IMR-90 (cell line): ENCODE data around the gene GALR2. TPM values are rescaled to one million over a fixed set of nuclear protein-coding genes. Genes with fewer than 3 reads are reported as not detected.

Experiments used
- ATAC-seq: fragments of 200-7000 bp; cut with Tn5 transposase; 2 replicates; pipeline ENCODE4 v1.9.1; 2020; ENCODE audit warnings: low read depth, mild to moderate bottlenecking, moderate library complexity
- BruUV-seq: library from RNA; stranded (reverse); fragments of 400-500 nt; replicated peaks from 2 replicates; lab custom pipeline; 2021; lab: Mats Ljungman, UMichigan
- CTCF ChIA-PET: fragments of 300-600 bp; formaldehyde crosslinking; extraction: SDS; loops from one replicate; lab custom pipeline; 2021; ENCODE audit warnings: antibody characterized with exemption; lab: Yijun Ruan, JAX
- POLR2A ChIA-PET: fragments of 300-600 bp; sonication (Branson Sonifier 250); formaldehyde crosslinking; loops from one replicate; lab custom pipeline; 2022; ENCODE audit warnings: antibody characterized with exemption; ENCODE audit not compliant: unreplicated experiment; lab: Charles Lee
- DNase-seq: peaks from one replicate; pipeline ENCODE4 v3.0.0; 2013
- H2AFZ ChIP-seq: replicated peaks from 2 replicates; pipeline ENCODE3; 2013; ENCODE audit warnings: low read length, mild to moderate bottlenecking; ENCODE audit not compliant: poor library complexity
- H2AK5ac ChIP-seq: 2 replicates; pipeline ENCODE4 v1.6.1; 2013; ENCODE audit warnings: low read depth, low read length, inconsistent platforms
- H2AK9ac ChIP-seq: replicated peaks from 2 replicates; pipeline ENCODE3; 2013; ENCODE audit warnings: mild to moderate bottlenecking, low read depth, low read length, moderate library complexity; ENCODE audit not compliant: poor library complexity
- H2BK120ac ChIP-seq: 2 replicates; pipeline ENCODE4 v1.6.1; 2013; ENCODE audit warnings: low read depth, low read length, inconsistent platforms
- H2BK15ac ChIP-seq: 3 replicates; pipeline ENCODE4 v1.6.1; 2013; ENCODE audit warnings: low read depth, low read length, inconsistent platforms
- H2BK20ac ChIP-seq: 2 replicates; pipeline ENCODE4 v1.6.1; 2013; ENCODE audit warnings: low read depth, mild to moderate bottlenecking, inconsistent platforms, low read length, moderate library complexity
- H2BK5ac ChIP-seq: 2 replicates; pipeline ENCODE4 v1.6.1; 2013; ENCODE audit warnings: mild to moderate bottlenecking, low read depth, low read length, inconsistent platforms; ENCODE audit not compliant: poor library complexity, severe bottlenecking
- H3K14ac ChIP-seq: replicated peaks from 2 replicates; pipeline ENCODE4 v1.6.1; 2013; ENCODE audit warnings: low read depth, low read length, inconsistent platforms
- H3K18ac ChIP-seq: 2 replicates; pipeline ENCODE4 v1.6.1; 2013; ENCODE audit warnings: low read depth, low read length, control low read depth
- H3K23ac ChIP-seq: 2 replicates; pipeline ENCODE4 v1.6.1; 2013; ENCODE audit warnings: low read depth, low read length, inconsistent platforms
- H3K27ac ChIP-seq: 2 replicates; pipeline ENCODE4 v1.5.1; 2013; ENCODE audit warnings: mild to moderate bottlenecking, control low read depth, low read length; ENCODE audit not compliant: insufficient read depth
- H3K27me3 ChIP-seq: 2 replicates; pipeline ENCODE4 v1.6.1; 2013; ENCODE audit warnings: low read length; ENCODE audit not compliant: control insufficient read depth, insufficient read depth
- H3K36me3 ChIP-seq: 2 replicates; pipeline ENCODE4 v1.6.1; 2013; ENCODE audit warnings: low read length, mixed read lengths; ENCODE audit not compliant: control insufficient read depth, insufficient read depth
- H3K4ac ChIP-seq: 2 replicates; pipeline ENCODE4 v1.6.1; 2013; ENCODE audit warnings: low read depth, low read length, inconsistent platforms
- H3K4me1 ChIP-seq: 2 replicates; pipeline ENCODE4 v1.6.1; 2013; ENCODE audit warnings: low read length, mixed read lengths; ENCODE audit not compliant: control insufficient read depth, insufficient read depth
- H3K4me2 ChIP-seq: 2 replicates; pipeline ENCODE4 v1.6.1; 2013; ENCODE audit warnings: low read depth, mild to moderate bottlenecking, control low read depth, low read length, moderate library complexity
- H3K4me3 ChIP-seq: 2 replicates; pipeline ENCODE4 v1.5.1; 2013; ENCODE audit warnings: low read depth, mild to moderate bottlenecking, control low read depth, low read length, moderate library complexity; ENCODE audit not compliant: insufficient read depth
- H3K56ac ChIP-seq: 2 replicates; pipeline ENCODE4 v1.6.1; 2013; ENCODE audit warnings: low read length, inconsistent platforms; ENCODE audit not compliant: insufficient read depth; ENCODE audit errors: extremely low read depth
- H3K79me1 ChIP-seq, 2 experiments: 2 replicates each; pipeline ENCODE4 v1.6.1; 2013; ENCODE audit warnings: low read length in 2 of 2, inconsistent platforms in 1 of 2, low read depth in 1 of 2
- H3K9ac ChIP-seq: 2 replicates; pipeline ENCODE4 v1.6.1; 2013; ENCODE audit warnings: low read depth, low read length, control low read depth
- H3K9me1 ChIP-seq: 2 replicates; pipeline ENCODE4 v1.6.1; 2013; ENCODE audit warnings: low read length, inconsistent platforms; ENCODE audit not compliant: insufficient read depth
- H3K9me3 ChIP-seq: 2 replicates; pipeline ENCODE4 v1.6.1; 2013; ENCODE audit warnings: low read length; ENCODE audit not compliant: control insufficient read depth, insufficient read depth
- H4K20me1 ChIP-seq: 2 replicates; pipeline ENCODE4 v1.6.1; 2013; ENCODE audit warnings: low read length, inconsistent platforms; ENCODE audit not compliant: insufficient read depth
- H4K5ac ChIP-seq: 2 replicates; pipeline ENCODE4 v1.6.1; 2013; ENCODE audit warnings: mild to moderate bottlenecking, low read depth, low read length, control low read depth
- H4K8ac ChIP-seq, 2 experiments: 2 replicates each; pipeline ENCODE4 v1.6.1; 2013; ENCODE audit warnings: low read depth in 2 of 2, low read length in 2 of 2, control low read depth in 1 of 2, inconsistent platforms in 1 of 2
- H4K91ac ChIP-seq: 2 replicates; pipeline ENCODE4 v1.6.1; 2013; ENCODE audit warnings: low read depth, low read length, inconsistent platforms; ENCODE audit not compliant: insufficient read depth
- CEBPB ChIP-seq: IDR thresholded peaks from 2 replicates; pipeline ENCODE4 v1.6.1; 2012; ENCODE audit warnings: low read depth, low read length, improper control_type of control experiment
- ELK1 ChIP-seq: fragments of 150-350 bp; IDR thresholded peaks from 2 replicates; pipeline ENCODE4 v1.6.1; 2016; ENCODE audit warnings: low read depth, mild to moderate bottlenecking, low read length, moderate library complexity, borderline replicate concordance
- FOS ChIP-seq: fragments of 150-350 bp; IDR thresholded peaks from 2 replicates; pipeline ENCODE4 v1.6.1; 2016; ENCODE audit warnings: low read depth, low read length
- MAZ ChIP-seq: IDR thresholded peaks from 2 replicates; pipeline ENCODE4 v1.6.1; 2012; ENCODE audit warnings: low read depth, mild to moderate bottlenecking, low read length, improper control_type of control experiment, moderate library complexity, borderline replicate concordance
- MXI1 ChIP-seq: IDR thresholded peaks from 2 replicates; pipeline ENCODE4 v1.6.1; 2012; ENCODE audit warnings: low read depth, mild to moderate bottlenecking, low read length, moderate library complexity, borderline replicate concordance
- POLR2A ChIP-seq: IDR thresholded peaks from 2 replicates; pipeline ENCODE4 v1.6.1; 2012; ENCODE audit warnings: mild to moderate bottlenecking, low read depth, low read length
- RAD21 ChIP-seq: IDR thresholded peaks from 2 replicates; pipeline ENCODE4 v1.6.1; 2012; ENCODE audit warnings: low read length, improper control_type of control experiment
- RCOR1 ChIP-seq: IDR thresholded peaks from 2 replicates; pipeline ENCODE4 v1.6.1; 2012; ENCODE audit warnings: mild to moderate bottlenecking, low read length, improper control_type of control experiment; ENCODE audit not compliant: insufficient replicate concordance
- RFX5 ChIP-seq: IDR thresholded peaks from 2 replicates; pipeline ENCODE4 v1.8.0; 2012; ENCODE audit warnings: low read depth, mild to moderate bottlenecking, low read length, moderate library complexity
- WGBS, 2 experiments: methylation state at CpG; one replicate each; pipeline versions ENCODE4 v1.1.5 to v1.1.7; 2013; ENCODE audit warnings: missing lambda C conversion rate in 2 of 2; ENCODE audit not compliant: insufficient read length in 1 of 2; ENCODE audit errors: extremely low coverage in 2 of 2; 5-methylcytosine and 5-hydroxymethylcytosine counted together
- dilution Hi-C: fragments of 300-500 bp; cut with HindIII; formaldehyde crosslinking; loops from one replicate; pipeline ENCODE4 v1.14.3; 2018; ENCODE audit warnings: low sequenced_read_pairs; ENCODE audit not compliant: unreplicated experiment
- in situ Hi-C: fragments of 300-500 bp; cut with MboI; formaldehyde crosslinking; loops from 3 replicates; pipeline ENCODE4 v1.14.3; 2019; ENCODE audit warnings: low sequenced_read_pairs, inconsistent platforms, mixed read lengths
- intact Hi-C: fragments of 100-400 bp; cut with micrococcal nuclease; formaldehyde crosslinking; loops from 2 replicates; pipeline ENCODE4 v1.10.0; 2022
- polyA plus RNA-seq, 3 experiments: library from polyadenylated mRNA; depleted of rRNA; stranded (reverse); fragments of >200 nt; gene quantifications; 2 replicates each; pipeline ENCODE4 v1.2.3, GENCODE V29; 2012; ENCODE audit warnings: low replicate concordance in 1 of 3
- total RNA-seq: library from RNA; depleted of rRNA; stranded (reverse); fragments of >200 nt; gene quantifications from 2 replicates; pipeline ENCODE4 v1.2.3, GENCODE V29; 2012
- TF ChIP-seq, protein P1 (sequence below): conservative IDR thresholded peaks from 2 replicates; pipeline ENCODE4 v1.5.1; 2012; ENCODE audit warnings: mild to moderate bottlenecking, low read depth, low read length, improper control_type of control experiment

GALR2 gene
- total and polyA plus RNA-seq, 2 of the 4 experiments (the other 2 are of a cell fraction) = 0.07 TPM; not detected in 1

GRCh38 chr17:76122431-76123190 lies 48.0 kb downstream of the GALR2 start:
- no TSS peak for BruUV-seq
- ATAC-seq (no peak), DNase-seq (no peak)
- no peaks in the 10 kb centered on the region for H3K79me1 ChIP-seq
- no peak overlapping the region for H3K9ac ChIP-seq
- H3K14ac ChIP-seq = no peak overlapping the region; the same call in 1 of the 2 replicates
- ChIA-PET POLR2A (no interaction called here), CTCF (interaction anchor here (4.0 kb wide), 1 partner anchor 157 kb away, joined by 27 read pairs; no protein-coding TSS in a partner anchor)
- no peak overlapping the region; the same call in 1 of the 2 replicates for H2AK5ac ChIP-seq
- peak overlapping the region; percentile 90 for H2AFZ ChIP-seq
- H2AK9ac ChIP-seq = peak overlapping the region; percentile 42
- no peak overlapping the region for H3K56ac ChIP-seq
- H3K23ac ChIP-seq = no peak overlapping the region
- intact Hi-C loops = no loop called here
- peaks cover 3% of the 10 kb centered on the region; the same call in 1 of the 2 replicates for H3K4me1 ChIP-seq
- no peak overlapping the region for H3K27ac ChIP-seq
- no peak overlapping the region for H3K4me2 ChIP-seq
- no peaks in the 10 kb centered on the region for H3K9me3 ChIP-seq
- no peaks in the 10 kb centered on the region for H3K36me3 ChIP-seq
- WGBS, 2 experiments = 83% methylated on average over 18 of the region's 24 CpGs; no CpG with 5 or more reads in 1 of the 2 experiments
- no peak overlapping the region for H3K18ac ChIP-seq
- no peaks in the 10 kb centered on the region for H3K9me1 ChIP-seq
- no peaks in the 10 kb centered on the region for H4K20me1 ChIP-seq
- TF ChIP-seq ELK1 (no peak), MXI1 (no peak), RFX5 (no peak), RAD21 (no peak), CEBPB (no peak), POLR2A (no peak), MAZ (no peak), RCOR1 (no peak), FOS (no peak)
- TF ChIP-seq, protein P1, sequence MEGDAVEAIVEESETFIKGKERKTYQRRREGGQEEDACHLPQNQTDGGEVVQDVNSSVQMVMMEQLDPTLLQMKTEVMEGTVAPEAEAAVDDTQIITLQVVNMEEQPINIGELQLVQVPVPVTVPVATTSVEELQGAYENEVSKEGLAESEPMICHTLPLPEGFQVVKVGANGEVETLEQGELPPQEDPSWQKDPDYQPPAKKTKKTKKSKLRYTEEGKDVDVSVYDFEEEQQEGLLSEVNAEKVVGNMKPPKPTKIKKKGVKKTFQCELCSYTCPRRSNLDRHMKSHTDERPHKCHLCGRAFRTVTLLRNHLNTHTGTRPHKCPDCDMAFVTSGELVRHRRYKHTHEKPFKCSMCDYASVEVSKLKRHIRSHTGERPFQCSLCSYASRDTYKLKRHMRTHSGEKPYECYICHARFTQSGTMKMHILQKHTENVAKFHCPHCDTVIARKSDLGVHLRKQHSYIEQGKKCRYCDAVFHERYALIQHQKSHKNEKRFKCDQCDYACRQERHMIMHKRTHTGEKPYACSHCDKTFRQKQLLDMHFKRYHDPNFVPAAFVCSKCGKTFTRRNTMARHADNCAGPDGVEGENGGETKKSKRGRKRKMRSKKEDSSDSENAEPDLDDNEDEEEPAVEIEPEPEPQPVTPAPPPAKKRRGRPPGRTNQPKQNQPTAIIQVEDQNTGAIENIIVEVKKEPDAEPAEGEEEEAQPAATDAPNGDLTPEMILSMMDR = no peak
- H3K4ac ChIP-seq = no peak overlapping the region
- no peak overlapping the region for H2BK20ac ChIP-seq
- H4K91ac ChIP-seq = no peak overlapping the region
- H3K4me3 ChIP-seq = no peak overlapping the region
- H2BK120ac ChIP-seq = no peak overlapping the region
- in situ Hi-C loops = no loop called here
- dilution Hi-C loops = no loop called here
- H4K5ac ChIP-seq = no peak overlapping the region; the same call in 1 of the 2 replicates
- no peak overlapping the region for H2BK5ac ChIP-seq
- H2BK15ac ChIP-seq = no peak overlapping the region
- H4K8ac ChIP-seq = peak overlapping the region in 1 of 2 experiments; percentile 88; a peak in 2 of 4 replicates
- peaks cover 14% of the 10 kb centered on the region for H3K27me3 ChIP-seq
